Measurements from ENCODE around the gene MITF. TPM values are rescaled to one million over a fixed set of nuclear protein-coding genes. Genes with fewer than 3 reads are reported as not detected.
A peak's percentile ranks its signal among the peaks of the same experiment; 100 is the strongest.

The MITF gene
- total RNA-seq, 1 donor from 2014 or later, result 6.0 TPM

DNA sequence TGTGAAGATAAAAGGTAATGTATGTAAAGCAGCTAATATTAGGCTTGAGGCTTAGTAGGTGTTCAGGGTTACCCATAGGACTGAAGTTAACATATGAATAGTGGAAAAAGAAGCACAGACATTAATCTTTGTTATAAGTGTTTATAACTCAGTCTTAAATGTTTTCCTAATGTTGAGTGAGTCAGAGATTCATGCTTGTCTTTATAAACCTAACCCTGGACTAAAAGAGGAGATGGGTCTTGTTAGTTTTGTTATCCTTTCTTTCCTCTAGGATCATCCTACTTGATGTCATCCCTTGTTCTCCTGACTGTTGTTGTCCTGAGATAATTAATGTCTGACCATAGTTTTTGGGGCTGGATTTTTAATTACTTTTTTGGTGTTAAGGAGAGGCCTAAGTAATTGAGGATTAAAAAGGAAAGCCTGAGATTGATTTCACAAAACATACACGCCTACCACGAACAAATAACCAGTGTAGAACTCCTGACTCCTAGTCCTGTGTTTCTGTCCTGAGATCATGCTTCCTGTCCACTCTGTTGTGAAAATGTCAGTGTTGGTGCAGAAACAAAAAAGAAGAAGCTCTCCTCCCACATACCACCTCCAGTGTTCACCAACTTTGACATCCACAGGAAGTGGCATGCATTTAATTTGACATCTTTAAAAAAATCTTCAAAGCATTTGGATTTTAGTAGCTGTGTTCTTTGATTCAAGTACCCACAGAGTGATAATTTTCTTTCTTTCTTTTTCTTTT lies 8.4 kb downstream of the MITF start:
- no peak overlapping the region for H2AFZ ChIP-seq (ENCODE audit: low read depth, low read length)
- FAIRE-seq (no peak), DNase-seq (ENCODE audit: low read depth) (peak; percentile 8)
- no peaks in the 10 kb centered on the region for H4K20me1 ChIP-seq (ENCODE audit: insufficient read depth, low read length)
- H3K36me3 Mint-ChIP-seq (ENCODE audit: low read depth, unreplicated experiment), result no peaks in the 10 kb centered on the region
- no peak overlapping the region for H3K4me2 ChIP-seq (ENCODE audit: low read length)
- H3K27me3 Mint-ChIP-seq (ENCODE audit: low read depth, unreplicated experiment), result no peaks in the 10 kb centered on the region
- no peak overlapping the region for H3K9ac ChIP-seq (ENCODE audit: low read length)
- no peaks in the 10 kb centered on the region for H3K4me1 ChIP-seq (ENCODE audit: insufficient read depth, low read length)
- no peaks in the 10 kb centered on the region for H3K36me3 ChIP-seq (ENCODE audit: insufficient read depth, low read length)
- H3K4me1 Mint-ChIP-seq (ENCODE audit: low read depth, unreplicated experiment), result peaks cover 11% of the 10 kb centered on the region
- H3K9me3 ChIP-seq (ENCODE audit: insufficient read depth, low read depth, low read length), result no peaks in the 10 kb centered on the region
- no peak overlapping the region for H3K4me3 ChIP-seq (ENCODE audit: insufficient read depth, low read depth, low read length)
- no peak overlapping the region for H3K4me3 Mint-ChIP-seq (ENCODE audit: unreplicated experiment)
- H3K27ac ChIP-seq (ENCODE audit: low read depth, low read length), result no peak overlapping the region
- no peaks in the 10 kb centered on the region for H3K79me2 ChIP-seq (ENCODE audit: insufficient read depth, low read length)
- TF ChIP-seq, protein P1, sequence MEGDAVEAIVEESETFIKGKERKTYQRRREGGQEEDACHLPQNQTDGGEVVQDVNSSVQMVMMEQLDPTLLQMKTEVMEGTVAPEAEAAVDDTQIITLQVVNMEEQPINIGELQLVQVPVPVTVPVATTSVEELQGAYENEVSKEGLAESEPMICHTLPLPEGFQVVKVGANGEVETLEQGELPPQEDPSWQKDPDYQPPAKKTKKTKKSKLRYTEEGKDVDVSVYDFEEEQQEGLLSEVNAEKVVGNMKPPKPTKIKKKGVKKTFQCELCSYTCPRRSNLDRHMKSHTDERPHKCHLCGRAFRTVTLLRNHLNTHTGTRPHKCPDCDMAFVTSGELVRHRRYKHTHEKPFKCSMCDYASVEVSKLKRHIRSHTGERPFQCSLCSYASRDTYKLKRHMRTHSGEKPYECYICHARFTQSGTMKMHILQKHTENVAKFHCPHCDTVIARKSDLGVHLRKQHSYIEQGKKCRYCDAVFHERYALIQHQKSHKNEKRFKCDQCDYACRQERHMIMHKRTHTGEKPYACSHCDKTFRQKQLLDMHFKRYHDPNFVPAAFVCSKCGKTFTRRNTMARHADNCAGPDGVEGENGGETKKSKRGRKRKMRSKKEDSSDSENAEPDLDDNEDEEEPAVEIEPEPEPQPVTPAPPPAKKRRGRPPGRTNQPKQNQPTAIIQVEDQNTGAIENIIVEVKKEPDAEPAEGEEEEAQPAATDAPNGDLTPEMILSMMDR (IDR thresholded peaks at IDR 0.05; ENCODE audit: insufficient read depth, low read depth, low read length), result no peak
- no peak for TF ChIP-seq EZH2 (IDR thresholded peaks at IDR 0.05; ENCODE audit: insufficient read depth, low read length)
- peaks cover 3% of the 10 kb centered on the region for H3K27me3 ChIP-seq (ENCODE audit: insufficient read depth, low read length)
- H3K9me3 Mint-ChIP-seq (ENCODE audit: unreplicated experiment), result peaks cover 8% of the 10 kb centered on the region
- H3K27ac Mint-ChIP-seq (ENCODE audit: unreplicated experiment), result no peak overlapping the region

DNA sequence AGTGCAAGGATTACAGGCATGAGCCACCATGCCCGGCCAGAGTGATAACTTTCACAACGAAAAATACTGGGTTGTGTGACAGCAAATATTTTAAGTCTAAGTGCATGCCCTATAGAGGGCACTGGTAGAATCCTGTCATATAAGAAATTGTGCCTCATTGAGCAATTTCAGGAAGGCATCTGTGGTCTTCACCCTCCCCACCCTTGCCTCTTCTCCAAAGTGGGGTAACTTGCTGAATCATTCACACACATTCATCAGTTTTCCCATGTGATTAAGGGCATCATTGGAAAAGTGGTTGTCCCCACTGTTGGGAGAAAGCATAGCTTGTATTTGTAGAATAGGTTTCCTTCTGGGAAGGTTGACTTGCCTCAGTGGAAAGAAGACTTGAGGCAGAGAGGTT lies 9.2 kb downstream of the MITF start:
- Histone ChIP-seq H3K9me3 (ENCODE audit: insufficient read depth, low read depth, low read length) (no peaks in the 10 kb centered on the region), H3K79me2 (ENCODE audit: insufficient read depth, low read length) (no peaks in the 10 kb centered on the region), H3K4me2 (ENCODE audit: low read length) (no peak overlapping the region), H3K36me3 (ENCODE audit: insufficient read depth, low read length) (no peaks in the 10 kb centered on the region), H3K27me3 (ENCODE audit: insufficient read depth, low read length) (peaks cover 2% of the 10 kb centered on the region), H4K20me1 (ENCODE audit: insufficient read depth, low read length) (no peaks in the 10 kb centered on the region), H3K4me1 (ENCODE audit: insufficient read depth, low read length) (no peaks in the 10 kb centered on the region), H3K27ac (ENCODE audit: low read depth, low read length) (no peak overlapping the region), H2AFZ (ENCODE audit: low read depth, low read length) (no peak overlapping the region), H3K4me3 (ENCODE audit: insufficient read depth, low read depth, low read length) (no peak overlapping the region), H3K9ac (ENCODE audit: low read length) (no peak overlapping the region)
- H3K36me3 Mint-ChIP-seq (ENCODE audit: low read depth, unreplicated experiment), result no peaks in the 10 kb centered on the region
- H3K4me3 Mint-ChIP-seq (ENCODE audit: unreplicated experiment), result no peak overlapping the region
- no peaks in the 10 kb centered on the region for H3K27me3 Mint-ChIP-seq (ENCODE audit: low read depth, unreplicated experiment)
- DNase-seq (ENCODE audit: low read depth), result no peak
- peaks cover 11% of the 10 kb centered on the region for H3K4me1 Mint-ChIP-seq (ENCODE audit: low read depth, unreplicated experiment)
- TF ChIP-seq, protein P1 (IDR thresholded peaks at IDR 0.05; ENCODE audit: insufficient read depth, low read depth, low read length), result no peak
- TF ChIP-seq EZH2 (IDR thresholded peaks at IDR 0.05; ENCODE audit: insufficient read depth, low read length), result no peak
- H3K27ac Mint-ChIP-seq (ENCODE audit: unreplicated experiment), result no peak overlapping the region
- H3K9me3 Mint-ChIP-seq (ENCODE audit: unreplicated experiment), result peaks cover 8% of the 10 kb centered on the region
- FAIRE-seq, result no peak

DNA sequence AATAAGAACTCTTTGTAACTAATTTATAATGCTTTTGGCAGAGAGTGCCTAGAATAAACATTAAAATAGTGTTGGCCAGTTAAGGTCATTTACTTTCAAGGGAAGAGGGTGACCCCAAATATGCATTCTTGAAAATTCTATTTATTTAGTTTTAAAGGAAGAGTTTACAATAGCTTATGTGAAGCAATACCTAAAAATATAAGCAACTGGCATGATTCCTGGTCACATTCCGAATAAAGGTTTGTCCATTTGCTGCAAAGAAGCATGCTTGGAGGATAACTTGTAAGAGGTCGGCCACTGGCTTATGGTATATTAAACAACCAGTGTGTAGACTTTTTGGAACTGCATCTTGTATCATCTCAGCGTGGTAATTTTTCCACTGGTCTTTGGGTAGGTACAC lies 10.2 kb downstream of the MITF start:
- H3K4me1 Mint-ChIP-seq (ENCODE audit: low read depth, unreplicated experiment), result peaks cover 11% of the 10 kb centered on the region
- H3K4me2 ChIP-seq (ENCODE audit: low read length), result no peak overlapping the region
- H3K36me3 Mint-ChIP-seq (ENCODE audit: low read depth, unreplicated experiment), result peaks cover 2% of the 10 kb centered on the region
- no peak overlapping the region for H3K4me3 Mint-ChIP-seq (ENCODE audit: unreplicated experiment)
- H3K27ac Mint-ChIP-seq (ENCODE audit: unreplicated experiment), result no peak overlapping the region
- H3K9ac ChIP-seq (ENCODE audit: low read length), result no peak overlapping the region
- no peak overlapping the region for H3K4me3 ChIP-seq (ENCODE audit: insufficient read depth, low read depth, low read length)
- no peaks in the 10 kb centered on the region for H3K27me3 ChIP-seq (ENCODE audit: insufficient read depth, low read length)
- no peaks in the 10 kb centered on the region for H3K9me3 ChIP-seq (ENCODE audit: insufficient read depth, low read depth, low read length)
- no peak for DNase-seq (ENCODE audit: low read depth)
- H4K20me1 ChIP-seq (ENCODE audit: insufficient read depth, low read length), result no peaks in the 10 kb centered on the region
- H3K79me2 ChIP-seq (ENCODE audit: insufficient read depth, low read length), result no peaks in the 10 kb centered on the region
- H3K27ac ChIP-seq (ENCODE audit: low read depth, low read length), result no peak overlapping the region
- no peak for FAIRE-seq
- H2AFZ ChIP-seq (ENCODE audit: low read depth, low read length), result no peak overlapping the region
- TF ChIP-seq EZH2 (IDR thresholded peaks at IDR 0.05; ENCODE audit: insufficient read depth, low read length), result no peak
- TF ChIP-seq, protein P1 (IDR thresholded peaks at IDR 0.05; ENCODE audit: insufficient read depth, low read depth, low read length), result no peak
- H3K9me3 Mint-ChIP-seq (ENCODE audit: unreplicated experiment), result peaks cover 10% of the 10 kb centered on the region
- no peaks in the 10 kb centered on the region for H3K36me3 ChIP-seq (ENCODE audit: insufficient read depth, low read length)
- no peaks in the 10 kb centered on the region for H3K4me1 ChIP-seq (ENCODE audit: insufficient read depth, low read length)
- H3K27me3 Mint-ChIP-seq (ENCODE audit: low read depth, unreplicated experiment), result no peaks in the 10 kb centered on the region
